OCI-LY3 (cell line): ENCODE results near the gene ANKRD44.

Experiments used
- H2AFZ ChIP-seq: fragments of 200-600, 300-600 bp; shearing (Covaris generic); 2 replicates; pipeline ENCODE4 v1.6.0; 2014; ENCODE audit warnings: antibody characterized with exemption, low read depth, low read length
- H3K27ac ChIP-seq: fragments of 200-600, 300-600 bp; sonication (generic); 2 replicates; pipeline ENCODE4 v1.5.1; 2014; ENCODE audit warnings: mild to moderate bottlenecking, low read length, moderate library complexity, mixed read lengths
- H3K27me3 ChIP-seq: fragments of 200-600, 300-600 bp; sonication (generic); 2 replicates; pipeline ENCODE4 v1.6.1; 2014; ENCODE audit warnings: low read depth, low read length, mixed read lengths
- H3K36me3 ChIP-seq: fragments of 200-600, 300-600 bp; sonication (generic); replicated peaks from 2 replicates; pipeline ENCODE3; 2014; ENCODE audit warnings: low read depth, low read length, mixed read lengths
- H3K4me1 ChIP-seq: fragments of 300-600, 200-600 bp; sonication (generic); 2 replicates; pipeline ENCODE4 v1.6.1; 2014; ENCODE audit warnings: low read length, mixed read lengths
- H3K4me2 ChIP-seq: fragments of 200-600, 300-600 bp; sonication (generic); 2 replicates; pipeline ENCODE4 v1.6.1; 2014; ENCODE audit warnings: low read length, mixed read lengths
- H3K4me3 ChIP-seq: fragments of 300-600, 200-600 bp; sonication (generic); 2 replicates; pipeline ENCODE4 v1.5.1; 2014; ENCODE audit warnings: antibody characterized with exemption, mild to moderate bottlenecking, low read length, moderate library complexity
- H3K79me2 ChIP-seq: fragments of 300-600, 200-600 bp; shearing (Covaris generic); 2 replicates; pipeline ENCODE4 v1.6.1; 2014; ENCODE audit warnings: mild to moderate bottlenecking, low read length, mixed read lengths
- H3K9ac ChIP-seq: fragments of 300-600, 200-600 bp; shearing (Covaris generic); 2 replicates; pipeline ENCODE4 v1.6.0; 2014; ENCODE audit warnings: mild to moderate bottlenecking, low read length, moderate library complexity
- H3K9me3 ChIP-seq: fragments of 200-600, 300-600 bp; shearing (Covaris generic); 2 replicates; pipeline ENCODE4 v1.6.1; 2014; ENCODE audit warnings: low read length, mixed read lengths; ENCODE audit not compliant: insufficient read depth
- H4K20me1 ChIP-seq: fragments of 200-600, 300-600 bp; sonication (generic); 2 replicates; pipeline ENCODE4 v1.6.1; 2016; ENCODE audit warnings: low read length, mixed read lengths; ENCODE audit not compliant: insufficient read depth
- CTCF ChIP-seq: fragments of 200-600, 300-600 bp; sonication (generic); IDR thresholded peaks from 2 replicates; pipeline ENCODE4 v1.5.1; 2014; ENCODE audit warnings: antibody characterized with exemption, low read length, low read depth
- EZH2phosphoT487 ChIP-seq: fragments of 200-600 bp; shearing (Covaris generic); IDR thresholded peaks from 2 replicates; pipeline ENCODE4 v1.6.1; 2018; ENCODE audit warnings: antibody characterized with exemption, mixed run types, low read depth

The ANKRD44 gene

GRCh38 chr2:197108758-197109157 lies 201.8 kb downstream of the ANKRD44 start:
- no peaks in the 10 kb centered on the region for H3K27me3 ChIP-seq
- H3K79me2 ChIP-seq = no peaks in the 10 kb centered on the region
- H3K36me3 ChIP-seq = no peaks in the 10 kb centered on the region
- H4K20me1 ChIP-seq = no peaks in the 10 kb centered on the region
- H3K9ac ChIP-seq = no peak overlapping the region
- no peak overlapping the region for H2AFZ ChIP-seq
- H3K27ac ChIP-seq = no peak overlapping the region
- peaks cover 5% of the 10 kb centered on the region for H3K4me1 ChIP-seq
- no peak overlapping the region for H3K4me3 ChIP-seq
- no peaks in the 10 kb centered on the region for H3K9me3 ChIP-seq
- H3K4me2 ChIP-seq = no peak overlapping the region
- TF ChIP-seq EZH2phosphoT487 (no peak), CTCF (no peak)

- no peaks in the 10 kb centered on the region for H3K9me3 ChIP-seq
- H3K4me3 ChIP-seq = no peak overlapping the region
- no peaks in the 10 kb centered on the region for H3K4me1 ChIP-seq
- H3K36me3 ChIP-seq = no peaks in the 10 kb centered on the region
- no peaks in the 10 kb centered on the region for H3K79me2 ChIP-seq
- TF ChIP-seq EZH2phosphoT487 (no peak), CTCF (no peak)
- no peak overlapping the region for H2AFZ ChIP-seq
- H3K9ac ChIP-seq = no peak overlapping the region
- H4K20me1 ChIP-seq = no peaks in the 10 kb centered on the region
- H3K27me3 ChIP-seq = no peaks in the 10 kb centered on the region
- H3K4me2 ChIP-seq = no peak overlapping the region
- no peak overlapping the region for H3K27ac ChIP-seq
Observed at GRCh38 chr2:197107291-197108269, 203.0 kb downstream of the ANKRD44 start.

GRCh38 chr2:197103363-197103762 lies 207.2 kb downstream of the ANKRD44 start:
- Histone ChIP-seq H3K4me2 (no peak overlapping the region), H3K4me1 (no peaks in the 10 kb centered on the region), H3K79me2 (no peaks in the 10 kb centered on the region), H3K9ac (no peak overlapping the region), H3K36me3 (no peaks in the 10 kb centered on the region), H4K20me1 (no peaks in the 10 kb centered on the region), H3K27ac (no peak overlapping the region), H3K9me3 (no peaks in the 10 kb centered on the region), H3K27me3 (no peaks in the 10 kb centered on the region), H2AFZ (no peak overlapping the region), H3K4me3 (no peak overlapping the region)
- TF ChIP-seq EZH2phosphoT487 = no peak
- TF ChIP-seq CTCF = no peak

GRCh38 chr2:197102231-197102630 lies 208.3 kb downstream of the ANKRD44 start:
- Histone ChIP-seq H3K9me3 (no peaks in the 10 kb centered on the region), H3K4me3 (no peak overlapping the region), H3K4me2 (no peak overlapping the region), H3K79me2 (no peaks in the 10 kb centered on the region), H3K27me3 (no peaks in the 10 kb centered on the region), H3K4me1 (no peaks in the 10 kb centered on the region), H3K27ac (no peak overlapping the region), H3K9ac (no peak overlapping the region), H2AFZ (no peak overlapping the region), H4K20me1 (no peaks in the 10 kb centered on the region), H3K36me3 (no peaks in the 10 kb centered on the region)
- TF ChIP-seq EZH2phosphoT487 (no peak), CTCF (no peak)
